Parathyroid adenoma (tissue), 2 donors: Measurements from ENCODE around the gene CDC7.
"Not testable (repeated sequence)": the region's sequence is repeated elsewhere in the genome, so short reads cannot be mapped to it uniquely, and the experiment has no call there.

Experiments used
- H2AFZ ChIP-seq: fragments of 300-600 bp; sonication (generic); one replicate; pipeline ENCODE4 v1.7.0; 2017; ENCODE audit warnings: antibody characterized with exemption, mild to moderate bottlenecking
- H3K27ac ChIP-seq: fragments of 300-600 bp; sonication (generic); one replicate; pipeline ENCODE4 v1.7.0; 2017
- H3K27me3 ChIP-seq: fragments of 300-600 bp; sonication (generic); one replicate; pipeline ENCODE4 v1.7.0; 2017; ENCODE audit warnings: low read length; ENCODE audit not compliant: control insufficient read depth, insufficient read depth
- H3K36me3 ChIP-seq: fragments of 300-600 bp; sonication (generic); one replicate; pipeline ENCODE4 v1.7.0; 2017; ENCODE audit warnings: low read length; ENCODE audit not compliant: control insufficient read depth, insufficient read depth
- H3K4me1 ChIP-seq: fragments of 300-600 bp; sonication (generic); one replicate; pipeline ENCODE4 v1.7.0; 2017; ENCODE audit warnings: control low read depth
- H3K4me2 ChIP-seq: fragments of 300-600 bp; sonication (generic); one replicate; pipeline ENCODE4 v1.7.0; 2017; ENCODE audit warnings: low read length
- H3K4me3 ChIP-seq: fragments of 300-600 bp; sonication (generic); one replicate; pipeline ENCODE4 v1.7.0; 2017; ENCODE audit warnings: low read depth, low read length
- H3K79me2 ChIP-seq: fragments of 300-600 bp; sonication (generic); one replicate; pipeline ENCODE4 v1.7.0; 2017; ENCODE audit warnings: control low read depth
- H3K9ac ChIP-seq: fragments of 300-600 bp; sonication (generic); one replicate; pipeline ENCODE4 v1.7.0; 2017; ENCODE audit warnings: mild to moderate bottlenecking
- H3K9me3 ChIP-seq: fragments of 300-600 bp; sonication (generic); one replicate; pipeline ENCODE4 v1.7.0; 2017; ENCODE audit warnings: low read length; ENCODE audit not compliant: control insufficient read depth
- CTCF ChIP-seq: fragments of 300-600 bp; sonication (generic); IDR thresholded peaks from one replicate; pipeline ENCODE4 v1.7.0; 2017; ENCODE audit warnings: antibody characterized with exemption, mild to moderate bottlenecking
- donor health status: primary hyperparathyroidism.

CDC7 gene

GRCh38 chr1:91513160-91513559 lies 12.5 kb downstream of the CDC7 start:
- no peak overlapping the region for H3K4me2 ChIP-seq
- no peaks in the 10 kb centered on the region for H3K79me2 ChIP-seq
- H3K9me3 ChIP-seq, result no peaks in the 10 kb centered on the region
- peak; percentile 22 for TF ChIP-seq CTCF
- no peak overlapping the region for H3K9ac ChIP-seq
- no peak overlapping the region for H3K27ac ChIP-seq
- no peaks in the 10 kb centered on the region for H3K36me3 ChIP-seq
- no peaks in the 10 kb centered on the region for H3K4me1 ChIP-seq
- no peaks in the 10 kb centered on the region for H3K27me3 ChIP-seq
- no peak overlapping the region for H2AFZ ChIP-seq
- H3K4me3 ChIP-seq, result no peak overlapping the region

GRCh38 chr1:91513706-91514105 lies 13.1 kb downstream of the CDC7 start:
- Histone ChIP-seq H3K27ac (no peak overlapping the region), H2AFZ (no peak overlapping the region), H3K79me2 (no peaks in the 10 kb centered on the region), H3K27me3 (no peaks in the 10 kb centered on the region), H3K9ac (no peak overlapping the region), H3K36me3 (no peaks in the 10 kb centered on the region), H3K4me3 (no peak overlapping the region), H3K4me2 (no peak overlapping the region), H3K4me1 (no peaks in the 10 kb centered on the region), H3K9me3 (no peaks in the 10 kb centered on the region)
- TF ChIP-seq CTCF, result no peak

GRCh38 chr1:91515994-91516393 lies 15.3 kb downstream of the CDC7 start:
- H3K36me3 ChIP-seq, result no peaks in the 10 kb centered on the region
- H3K4me1 ChIP-seq, result no peaks in the 10 kb centered on the region
- no peaks in the 10 kb centered on the region for H3K27me3 ChIP-seq
- TF ChIP-seq CTCF, result no peak
- no peak overlapping the region for H2AFZ ChIP-seq
- H3K27ac ChIP-seq, result no peak overlapping the region
- no peak overlapping the region for H3K4me2 ChIP-seq
- no peaks in the 10 kb centered on the region for H3K79me2 ChIP-seq
- no peaks in the 10 kb centered on the region for H3K9me3 ChIP-seq
- H3K4me3 ChIP-seq, result no peak overlapping the region
- H3K9ac ChIP-seq, result no peak overlapping the region

- not testable (repeated sequence) for H3K4me1 ChIP-seq, H3K27ac ChIP-seq, H3K4me2 ChIP-seq, H3K79me2 ChIP-seq, H3K4me3 ChIP-seq, H3K27me3 ChIP-seq, H3K9me3 ChIP-seq, H3K36me3 ChIP-seq, H3K9ac ChIP-seq, H2AFZ ChIP-seq
Measured at GRCh38 chr1:91516605-91517004, 16.0 kb downstream of the CDC7 start.

GRCh38 chr1:91519167-91519566 lies 18.5 kb downstream of the CDC7 start:
- H3K27ac ChIP-seq, H3K27me3 ChIP-seq, H3K4me2 ChIP-seq, H3K9ac ChIP-seq, H3K79me2 ChIP-seq, H3K4me3 ChIP-seq, H3K36me3 ChIP-seq, H3K9me3 ChIP-seq, H3K4me1 ChIP-seq, H2AFZ ChIP-seq: not testable (repeated sequence)

GRCh38 chr1:91520942-91521507 lies 20.4 kb downstream of the CDC7 start:
- Histone ChIP-seq H3K4me3 (no peak overlapping the region), H2AFZ (no peak overlapping the region), H3K27ac (no peak overlapping the region), H3K27me3 (no peaks in the 10 kb centered on the region), H3K4me1 (no peaks in the 10 kb centered on the region), H3K9me3 (no peaks in the 10 kb centered on the region), H3K36me3 (no peaks in the 10 kb centered on the region), H3K4me2 (no peak overlapping the region), H3K9ac (no peak overlapping the region), H3K79me2 (no peaks in the 10 kb centered on the region)
- TF ChIP-seq CTCF, result no peak
